Activated gamma-delta T cell treated with anti-CD3 and anti-CD28 coated beads, Interleukin-2, amount 50 U/mL, for 16 hours (primary cell): ENCODE results near the gene ROR2.

Experiments
- DNase-seq: peaks from one replicate; pipeline ENCODE4 v3.0.0-alpha.2; 2020; ENCODE audit warnings: low read depth

The ROR2 gene

DNA sequence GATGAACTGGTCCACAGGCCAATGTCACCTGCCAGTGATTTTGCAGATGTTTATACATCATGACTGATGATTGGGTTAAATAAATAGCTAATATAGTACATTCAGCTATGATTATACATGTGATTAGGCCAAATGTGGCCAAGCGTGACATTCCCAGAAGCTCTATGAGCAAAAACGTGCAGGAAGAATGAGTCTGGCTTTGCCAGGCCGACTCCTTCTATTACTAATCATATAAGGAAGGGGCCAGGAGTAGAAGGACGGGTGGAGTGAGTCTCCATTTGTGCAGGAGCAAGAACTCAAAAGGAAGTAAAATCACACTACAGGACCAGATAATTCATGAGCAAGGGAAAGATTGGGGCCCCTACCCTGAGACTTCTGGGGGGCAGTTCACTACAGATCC lies 178.2 kb downstream of the ROR2 start:
- DNase-seq, result no peak

DNA sequence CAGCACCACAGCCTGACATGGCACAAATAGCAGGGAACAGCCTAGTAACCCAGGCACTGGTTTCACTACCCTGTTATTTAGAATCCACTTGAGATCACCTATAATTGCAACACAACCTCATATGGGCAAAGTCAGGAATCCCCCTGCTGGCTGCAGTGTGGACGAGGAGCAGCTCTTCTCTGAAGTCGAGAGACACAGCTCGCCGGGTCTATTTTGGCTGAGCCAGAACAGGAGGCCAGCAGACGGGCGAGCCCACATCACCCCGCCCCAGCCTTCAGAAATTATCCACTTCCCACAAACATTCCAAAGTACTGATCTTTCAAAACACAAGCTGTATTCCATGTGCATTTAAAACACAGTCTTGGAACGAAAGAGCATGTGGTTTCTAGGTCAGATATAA lies 179.0 kb downstream of the ROR2 start:
- no peak for DNase-seq

DNA sequence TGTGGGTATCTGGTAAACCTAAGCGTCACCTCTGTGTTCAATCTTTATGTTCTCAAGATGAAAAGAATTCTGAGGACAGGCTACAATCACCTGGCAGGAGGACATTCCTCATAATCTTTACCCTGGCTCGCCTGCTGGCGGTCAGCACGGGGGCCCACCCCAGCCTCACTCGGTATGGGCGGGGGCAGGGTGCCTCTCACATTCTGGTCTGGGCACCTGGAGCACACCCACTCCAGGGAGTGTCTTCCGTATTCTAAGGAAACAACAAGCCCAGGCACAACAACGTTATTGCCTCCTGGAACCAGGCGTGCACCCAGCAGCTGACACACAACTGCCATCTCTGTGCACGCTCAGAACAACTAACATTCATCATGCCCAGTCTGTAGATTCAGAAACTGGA lies 179.8 kb downstream of the ROR2 start:
- DNase-seq, result no peak

DNA sequence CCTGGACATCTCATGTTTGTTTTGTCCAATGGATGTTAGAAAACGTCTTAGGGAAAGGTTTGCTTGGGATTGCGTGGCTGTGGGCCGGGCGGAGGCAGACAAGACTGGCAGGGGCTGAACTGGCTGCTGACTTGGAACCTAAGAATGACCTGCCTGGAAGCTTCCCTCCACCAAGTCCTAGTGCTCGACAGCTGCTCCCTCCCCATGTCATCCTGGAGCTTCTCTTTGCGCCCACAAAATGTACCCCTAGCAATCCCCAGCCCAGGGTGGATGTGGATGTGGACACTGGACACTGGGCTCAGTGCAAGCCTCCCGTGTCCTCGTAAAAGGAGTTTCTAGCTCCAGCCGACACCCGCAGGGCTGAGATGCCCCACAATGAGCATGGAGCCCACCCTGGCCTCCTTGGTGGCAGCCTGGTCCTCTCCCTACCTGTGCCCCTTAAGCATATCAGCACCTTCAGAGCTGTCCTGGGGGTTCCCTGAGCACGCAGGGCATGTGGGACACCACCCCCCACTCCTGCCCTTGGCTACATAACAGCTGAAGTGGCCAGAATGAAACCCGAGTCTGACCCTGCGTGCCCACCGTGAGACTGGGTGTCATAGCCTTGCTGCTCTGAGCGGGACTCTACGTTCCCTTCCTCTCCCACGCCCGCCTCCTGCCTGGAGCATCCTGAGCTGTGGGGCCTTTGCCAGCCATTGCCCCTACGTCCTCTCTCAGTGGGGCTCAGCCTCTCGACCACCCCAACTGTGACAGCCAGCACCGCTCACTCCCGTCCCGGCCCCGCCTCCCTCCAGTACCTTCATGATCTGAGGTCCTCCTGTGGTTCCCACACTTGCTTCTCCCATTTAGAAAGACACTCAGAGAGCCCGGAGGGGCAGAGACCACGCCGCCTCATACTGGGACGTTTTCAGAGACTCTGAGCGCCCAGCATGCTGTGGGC lies 180.8 kb downstream of the ROR2 start:
- no peak for DNase-seq

DNA sequence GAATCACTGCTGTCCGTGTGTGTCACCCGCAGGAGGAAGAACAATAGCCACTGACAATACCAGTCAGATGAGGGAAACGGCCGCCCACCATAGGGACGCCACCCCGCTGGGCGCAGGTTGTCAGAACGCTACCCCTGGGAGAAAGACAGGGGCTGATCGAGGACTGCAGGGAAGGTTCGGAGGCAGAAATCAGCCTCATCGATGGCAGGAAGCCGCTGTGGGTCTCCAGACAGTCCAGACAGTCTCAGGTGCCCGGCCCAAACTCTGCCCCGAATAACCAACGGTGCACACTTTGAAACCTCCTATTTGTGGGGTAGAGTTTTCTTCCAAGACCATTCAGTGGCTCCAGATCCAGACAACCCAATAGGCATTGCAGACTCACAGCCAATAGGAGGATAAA lies 181.5 kb downstream of the ROR2 start:
- no peak for DNase-seq

DNA sequence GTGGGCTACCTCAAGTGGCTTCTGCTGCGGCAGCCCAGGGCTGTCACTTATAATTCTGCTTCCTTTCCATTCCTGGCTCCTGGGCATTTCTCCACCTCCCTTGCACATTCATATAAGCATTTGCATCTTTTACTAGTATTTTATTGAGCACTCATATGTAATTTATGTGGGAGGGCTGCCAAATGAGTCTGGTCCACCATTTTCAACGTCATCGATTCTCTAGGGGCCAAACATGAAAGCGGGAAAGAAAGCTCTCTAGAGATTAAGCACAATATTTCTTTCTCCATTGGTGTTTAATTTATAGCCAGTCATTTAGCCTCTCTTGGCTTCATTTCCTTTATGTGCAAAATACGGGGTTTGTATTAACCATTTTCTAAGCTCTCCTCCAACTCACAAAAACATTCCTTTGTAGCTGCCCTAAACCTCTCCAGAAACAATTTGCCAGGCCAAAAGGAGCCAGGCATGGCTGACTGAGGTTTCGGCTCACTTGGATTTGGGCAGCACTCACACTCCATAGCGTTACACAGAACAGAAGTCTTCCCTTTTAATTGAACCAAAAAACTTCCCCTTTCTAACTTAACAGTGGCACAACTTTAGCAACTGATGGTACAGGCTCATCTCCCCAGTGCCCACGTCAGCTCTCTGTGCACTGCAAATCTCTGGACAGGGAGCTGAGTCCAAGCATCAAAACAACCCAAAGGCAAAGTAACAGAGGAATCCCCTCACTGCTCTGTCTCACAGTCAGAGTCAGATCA lies 183.5 kb downstream of the ROR2 start:
- DNase-seq, result no peak

DNA sequence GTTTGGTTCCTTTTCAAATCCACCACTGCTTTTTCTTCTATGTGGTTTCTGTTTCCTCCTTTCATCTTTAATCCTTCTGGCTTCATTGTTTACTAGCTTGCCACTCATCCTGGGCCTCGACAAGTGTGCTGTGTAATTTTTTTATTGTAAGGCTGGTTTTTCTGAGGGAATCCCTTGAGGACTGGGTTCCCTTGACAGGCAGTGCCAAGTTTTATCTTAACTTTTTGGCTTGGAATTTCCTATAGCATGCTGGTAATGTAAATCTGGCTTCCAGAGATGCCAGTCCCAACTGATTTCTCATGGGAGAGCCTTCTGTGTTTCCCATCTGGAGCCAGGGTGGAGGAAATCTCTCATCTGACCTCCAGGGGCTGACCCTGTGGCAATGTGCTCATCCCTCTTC lies 184.7 kb downstream of the ROR2 start:
- no peak for DNase-seq

- DNase-seq, result no peak
Observed at GRCh38 chr9:91764661-91765060, 185.4 kb downstream of the ROR2 start.

DNA sequence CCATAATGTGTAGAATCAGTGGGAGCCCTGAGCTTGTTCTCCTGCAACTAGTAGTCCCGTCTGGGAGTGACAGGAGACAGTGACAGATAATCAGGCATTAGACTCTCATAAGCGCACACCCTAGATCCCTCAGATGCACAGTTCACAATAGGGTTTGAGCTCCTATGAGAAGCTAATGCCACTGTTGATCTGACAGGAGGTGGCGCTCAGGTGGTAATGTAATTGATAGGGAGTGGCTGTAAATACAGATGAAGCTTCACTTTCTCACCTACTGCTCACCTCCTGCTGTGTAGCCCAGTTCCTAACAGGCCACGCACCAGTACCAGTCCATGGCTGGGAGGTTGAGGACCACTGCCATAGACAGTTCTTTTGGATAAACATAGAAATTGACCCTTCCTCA lies 188.7 kb downstream of the ROR2 start:
- no peak for DNase-seq

- DNase-seq, result no peak
Observed at GRCh38 chr9:91760906-91761305, 189.1 kb downstream of the ROR2 start.

- DNase-seq, result no peak
Observed at GRCh38 chr9:91758491-91758981, 191.5 kb downstream of the ROR2 start.

- DNase-seq, result no peak
Observed at GRCh38 chr9:91757782-91758181, 192.2 kb downstream of the ROR2 start.

GRCh38 chr9:91756510-91756780 lies 193.6 kb downstream of the ROR2 start:
- DNase-seq, result no peak

DNA sequence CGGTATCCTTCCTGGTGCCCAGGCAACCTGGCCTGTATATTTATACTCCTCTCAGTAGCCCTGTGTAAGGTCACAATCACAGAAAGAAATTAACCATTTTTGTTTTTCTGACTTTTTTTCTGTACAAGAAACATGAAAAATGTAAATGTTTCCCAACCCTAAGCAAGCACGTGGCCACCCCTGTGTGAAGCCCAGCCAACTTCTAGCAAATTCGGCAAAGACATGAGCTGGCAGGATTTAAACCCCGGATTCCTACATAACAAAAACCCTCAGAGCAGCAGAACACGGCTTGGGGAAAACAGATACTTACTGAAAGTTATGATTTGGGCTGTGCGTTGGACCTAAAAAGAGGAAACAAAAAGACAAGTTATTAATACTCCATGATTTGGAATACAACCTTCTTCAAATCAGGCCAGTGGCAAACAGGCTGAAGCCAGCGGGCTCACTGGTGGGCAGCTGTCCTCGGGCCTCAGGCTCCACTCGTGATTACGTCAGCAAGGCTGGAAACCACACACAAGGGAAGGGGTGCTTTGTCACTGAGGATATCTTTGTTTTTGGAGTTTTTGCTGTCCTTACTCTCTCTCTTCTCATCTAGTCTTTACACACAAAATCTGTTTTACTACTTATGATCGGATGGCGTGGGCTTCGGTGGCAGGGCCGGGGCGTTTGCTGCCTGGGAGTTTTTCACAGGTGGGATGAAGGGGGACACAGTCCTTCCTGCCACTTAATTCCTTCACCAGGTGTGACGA lies 194.1 kb downstream of the ROR2 start:
- no peak for DNase-seq

DNA sequence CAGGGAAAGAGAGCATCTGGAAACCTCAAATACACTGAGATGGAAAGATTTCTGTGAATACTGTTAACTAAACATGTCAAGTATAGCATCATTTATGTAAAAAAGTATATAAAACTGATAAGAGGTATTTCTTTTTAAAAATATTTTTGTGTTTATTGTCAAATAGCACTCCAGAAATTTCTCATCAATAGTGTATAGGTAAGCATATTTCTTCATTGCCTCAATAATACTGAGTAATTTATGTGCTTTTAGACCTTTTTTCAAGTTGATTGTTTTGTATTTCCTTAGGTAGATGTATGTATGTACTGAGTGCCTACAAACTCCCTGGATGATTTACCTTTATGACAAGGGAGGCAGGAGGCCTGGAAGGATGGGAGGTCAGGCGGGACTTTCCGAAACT lies 196.3 kb downstream of the ROR2 start:
- no peak for DNase-seq

- no peak for DNase-seq
Observed at GRCh38 chr9:91751922-91752321, 198.1 kb downstream of the ROR2 start.

DNA sequence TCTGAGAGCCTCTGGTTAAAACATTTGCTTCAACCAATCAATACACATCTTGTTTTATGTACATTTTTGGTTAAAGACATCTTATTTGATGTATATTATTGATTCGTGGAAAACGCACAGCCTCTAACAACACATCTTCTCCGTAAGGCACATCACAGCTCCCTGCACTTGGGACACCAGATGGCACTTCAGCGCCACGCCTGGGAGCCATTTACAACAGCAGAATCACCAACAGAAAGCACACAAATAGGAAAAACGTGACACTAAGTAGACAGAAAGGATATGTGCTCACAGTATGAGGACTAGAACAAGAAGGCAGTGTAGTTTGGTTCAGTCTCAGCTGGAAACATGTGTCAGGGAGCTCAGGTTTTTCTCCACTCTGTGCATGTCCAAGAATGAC lies 199.7 kb downstream of the ROR2 start:
- DNase-seq, result no peak

DNA sequence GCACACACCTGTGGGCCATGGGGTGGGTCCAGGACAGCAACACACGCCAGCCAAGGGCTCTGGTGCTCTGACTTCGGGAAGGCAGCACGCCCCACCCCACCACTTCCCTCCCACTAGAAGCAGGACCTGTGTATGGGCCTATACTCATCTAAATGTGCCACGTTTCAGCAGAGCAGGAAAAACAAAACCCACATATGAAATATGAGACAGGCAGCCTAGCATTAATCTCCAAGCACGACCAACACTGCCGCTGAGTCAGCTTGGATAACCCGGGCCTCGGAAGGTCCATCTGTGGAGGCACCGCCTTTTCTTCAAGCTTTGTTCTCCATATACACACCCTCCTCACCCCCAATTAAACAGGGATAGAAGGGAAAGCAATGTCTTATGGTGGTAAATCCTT lies 203.1 kb downstream of the ROR2 start:
- no peak for DNase-seq

GRCh38 chr9:91746357-91746756 lies 203.7 kb downstream of the ROR2 start:
- DNase-seq, result no peak

- DNase-seq, result no peak
Observed at GRCh38 chr9:91744114-91744513, 205.9 kb downstream of the ROR2 start.

GRCh38 chr9:91741522-91741921 lies 208.5 kb downstream of the ROR2 start:
- no peak for DNase-seq

DNA sequence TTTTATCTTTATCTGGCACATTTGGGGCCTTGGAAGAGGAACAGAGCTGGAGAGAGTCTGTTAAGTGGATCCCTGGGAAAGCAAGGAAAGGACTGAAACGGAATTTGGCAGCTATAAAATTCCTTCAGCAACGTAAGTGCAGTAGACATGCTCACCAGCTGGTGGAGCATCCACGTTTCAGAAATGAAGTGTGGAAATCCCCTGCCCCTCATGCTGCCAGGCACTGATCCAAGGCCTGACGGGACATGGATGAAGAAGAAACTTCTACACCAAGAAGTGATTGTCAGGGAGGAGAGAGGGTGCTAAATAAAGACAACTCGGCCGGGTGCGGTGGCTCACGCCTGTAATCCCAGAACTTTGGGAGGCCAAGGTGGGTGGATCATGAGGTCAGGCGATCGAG lies 209.3 kb downstream of the ROR2 start:
- DNase-seq, result no peak
